ENCODE data around the gene TSPO2. TPM values are rescaled to one million over a fixed set of nuclear protein-coding genes. Genes with fewer than 3 reads are reported as not detected.
"Not testable (repeated sequence)": the region's sequence is repeated elsewhere in the genome, so short reads cannot be mapped to it uniquely, and the experiment has no call there.

TSPO2 gene, protein sequence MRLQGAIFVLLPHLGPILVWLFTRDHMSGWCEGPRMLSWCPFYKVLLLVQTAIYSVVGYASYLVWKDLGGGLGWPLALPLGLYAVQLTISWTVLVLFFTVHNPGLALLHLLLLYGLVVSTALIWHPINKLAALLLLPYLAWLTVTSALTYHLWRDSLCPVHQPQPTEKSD
- not detected for total RNA-seq

GRCh38 chr6:41042226-41043055, at the start of gene TSPO2:
Gene TSPO2, plus strand, starts transcription at chr6:41042467. Its CDS starts 519 bp downstream, at chr6:41042986.
- no peak for DNase-seq (ENCODE audit: low read depth in 2 of 3, low spot score in 2 of 3)

GRCh38 chr6:40992746-40993145, 49.5 kb upstream of the TSPO2 start:
- DNase-seq (ENCODE audit: low read depth in 2 of 3, low spot score in 2 of 3): no peak

DNA sequence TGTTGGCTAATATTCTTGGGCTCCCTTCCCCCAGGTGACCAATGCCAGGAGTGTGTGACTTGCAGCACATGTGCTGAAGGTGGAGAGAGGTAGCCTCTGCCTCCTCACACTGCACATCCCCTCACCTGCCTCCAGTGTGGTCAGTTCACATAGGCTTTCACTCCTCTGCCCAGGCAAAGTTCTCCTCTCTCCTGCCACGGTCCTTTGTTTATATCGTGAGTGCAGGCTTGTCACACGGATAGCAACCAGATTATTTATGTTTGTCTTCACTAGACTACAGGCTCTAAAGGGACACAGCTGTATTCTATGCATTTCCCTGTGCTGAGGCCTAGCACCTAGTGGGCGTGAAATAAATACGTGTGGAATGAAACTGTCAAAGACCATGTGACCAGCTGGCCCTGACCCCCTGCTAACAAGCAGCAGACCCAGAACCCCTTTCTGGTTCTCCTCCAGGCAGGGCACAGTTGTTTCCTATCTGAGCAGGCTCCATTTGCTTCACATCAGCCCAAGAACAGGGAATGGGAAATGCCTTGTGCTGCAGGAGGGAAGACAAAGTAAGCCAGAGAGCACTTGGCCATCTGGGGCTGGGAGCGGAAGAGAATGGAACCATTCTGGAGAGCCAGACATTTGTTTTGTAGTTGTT, 45.6 kb upstream of the TSPO2 start:
- DNase-seq (ENCODE audit: low read depth in 2 of 3, low spot score in 2 of 3): no peak

GRCh38 chr6:40997234-40997957, 44.9 kb upstream of the TSPO2 start:
- DNase-seq (ENCODE audit: low read depth in 2 of 3, low spot score in 2 of 3): no peak

- no peak for DNase-seq (ENCODE audit: low read depth in 2 of 3, low spot score in 2 of 3)
These were observed 43.6 kb upstream of the TSPO2 start for GRCh38 chr6:40998661-40999060.

GRCh38 chr6:40999569-40999968, 42.7 kb upstream of the TSPO2 start:
- DNase-seq (ENCODE audit: low read depth in 2 of 3, low spot score in 2 of 3): peak in 2 of 3 donors; percentile 72 to 76

GRCh38 chr6:41000248-41000647, 42.0 kb upstream of the TSPO2 start:
- DNase-seq (ENCODE audit: low read depth in 2 of 3, low spot score in 2 of 3): no peak

DNA sequence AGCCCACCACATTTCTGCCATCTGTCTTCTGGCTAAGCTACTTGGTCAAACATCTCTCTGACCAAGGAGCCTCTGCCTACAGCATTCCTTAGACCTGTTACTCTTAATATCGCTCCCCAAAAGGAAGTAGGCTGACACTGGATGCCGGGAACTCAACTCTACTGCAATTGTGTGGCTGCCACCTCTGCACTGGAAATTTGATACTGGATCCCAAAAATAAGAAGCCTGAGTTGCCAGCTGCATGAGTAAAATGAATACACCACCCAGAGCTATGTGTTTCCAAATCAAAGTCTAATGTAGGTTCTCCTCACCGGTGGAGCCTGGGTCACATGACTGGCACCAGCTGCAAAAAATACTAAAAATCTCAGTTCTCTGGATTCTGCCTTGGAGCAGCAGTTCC, 40.1 kb upstream of the TSPO2 start:
- no peak for DNase-seq (ENCODE audit: low read depth in 2 of 3, low spot score in 2 of 3)

GRCh38 chr6:41006217-41006616, 36.0 kb upstream of the TSPO2 start:
- DNase-seq (ENCODE audit: low read depth in 2 of 3, low spot score in 2 of 3): peak; percentile 24 to 84 (median 60)

DNA sequence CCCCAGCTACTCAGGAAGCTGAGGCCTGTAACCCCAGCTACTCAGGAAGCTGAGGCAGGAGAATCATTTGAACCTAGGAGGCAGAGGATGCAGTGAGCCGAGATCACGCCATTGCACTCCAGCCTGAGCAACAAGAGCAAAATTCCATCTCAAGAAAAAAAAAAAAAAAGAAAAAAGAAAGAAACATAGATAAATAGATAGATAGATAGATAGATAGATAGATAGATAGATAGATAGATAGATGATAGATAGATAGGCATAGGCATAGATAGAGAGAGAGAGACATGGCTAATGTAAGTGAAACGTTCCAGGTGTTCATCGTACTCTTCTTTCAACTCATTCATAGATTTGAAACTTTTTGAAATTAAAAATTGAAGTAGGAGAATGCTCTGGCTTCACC, 35.3 kb upstream of the TSPO2 start:
- DNase-seq (ENCODE audit: low read depth in 2 of 3, low spot score in 2 of 3): not testable (repeated sequence)

GRCh38 chr6:41008011-41008410, 34.3 kb upstream of the TSPO2 start:
- no peak for DNase-seq (ENCODE audit: low read depth in 2 of 3, low spot score in 2 of 3)

DNA sequence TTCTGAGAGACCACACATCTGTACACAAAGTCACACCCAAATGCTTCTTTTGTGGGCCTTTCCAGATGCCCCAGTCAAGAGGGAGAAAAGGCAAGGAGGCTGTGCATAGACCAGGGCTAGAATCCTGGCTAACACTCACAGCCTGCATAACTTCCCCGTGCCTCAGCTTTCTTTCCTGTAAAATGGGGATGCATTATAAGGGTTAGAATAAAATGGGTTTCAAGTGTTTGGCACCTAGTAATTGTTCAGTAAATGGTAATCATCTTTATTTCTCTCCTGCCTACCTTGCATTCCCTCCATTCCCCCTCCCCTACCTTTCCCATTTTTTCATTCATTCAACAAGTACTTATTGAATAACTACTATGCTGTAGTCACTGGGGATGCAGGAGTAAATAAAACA, 32.6 kb upstream of the TSPO2 start:
- DNase-seq (ENCODE audit: low read depth in 2 of 3, low spot score in 2 of 3): no peak

DNA sequence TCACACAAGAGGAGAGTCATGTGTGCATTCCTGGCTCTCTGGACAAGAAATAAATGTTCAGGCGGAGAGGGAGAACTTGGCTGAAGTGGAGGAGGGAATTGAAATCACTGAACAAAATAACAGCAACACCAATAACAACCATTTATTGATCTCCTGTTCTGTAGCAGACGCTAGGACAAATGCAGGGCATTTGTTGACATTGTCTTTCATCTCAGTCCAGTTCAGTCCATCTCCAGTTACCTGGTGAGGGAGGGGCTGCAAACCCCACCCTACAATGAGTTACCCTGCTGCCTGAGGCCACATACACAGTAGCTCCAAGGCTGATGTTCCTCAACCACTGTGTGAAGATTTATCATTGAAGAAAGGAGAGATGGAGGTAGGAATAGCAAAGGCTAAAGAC, 30.6 kb upstream of the TSPO2 start:
- no peak for DNase-seq (ENCODE audit: low read depth in 2 of 3, low spot score in 2 of 3)

DNA sequence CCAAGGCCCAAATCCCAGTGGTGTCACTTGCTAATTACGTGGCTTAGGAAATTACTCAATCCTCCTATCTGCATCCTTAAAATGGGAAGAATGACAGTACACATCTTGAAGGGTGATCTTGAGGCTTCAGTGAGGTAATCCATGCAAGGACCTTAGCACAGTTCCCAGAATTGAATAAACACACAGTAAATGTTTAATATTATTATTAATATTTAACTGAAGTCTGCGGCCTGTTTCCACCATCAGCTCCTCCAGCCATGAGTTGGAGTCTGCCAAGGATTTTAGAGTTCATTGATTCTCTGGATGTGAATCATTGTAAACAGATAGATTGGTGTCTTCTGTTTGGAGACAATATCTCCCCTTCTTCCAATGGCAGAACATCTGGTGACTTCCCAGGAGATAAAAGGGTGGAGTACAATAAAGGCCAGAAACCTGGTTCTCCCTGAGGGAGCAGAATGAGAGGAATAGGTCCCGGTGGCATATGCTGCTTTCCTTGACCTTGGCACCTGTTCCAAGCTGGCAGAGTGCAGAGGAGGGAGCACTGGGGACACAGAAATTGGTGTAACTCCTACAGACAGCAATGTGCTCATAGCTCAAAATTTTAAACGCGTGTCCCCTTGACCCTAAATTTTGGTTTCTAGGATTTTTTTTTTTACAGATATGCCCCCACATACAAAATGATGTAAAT, 28.7 kb upstream of the TSPO2 start:
- no peak for DNase-seq (ENCODE audit: low read depth in 2 of 3, low spot score in 2 of 3)

DNA sequence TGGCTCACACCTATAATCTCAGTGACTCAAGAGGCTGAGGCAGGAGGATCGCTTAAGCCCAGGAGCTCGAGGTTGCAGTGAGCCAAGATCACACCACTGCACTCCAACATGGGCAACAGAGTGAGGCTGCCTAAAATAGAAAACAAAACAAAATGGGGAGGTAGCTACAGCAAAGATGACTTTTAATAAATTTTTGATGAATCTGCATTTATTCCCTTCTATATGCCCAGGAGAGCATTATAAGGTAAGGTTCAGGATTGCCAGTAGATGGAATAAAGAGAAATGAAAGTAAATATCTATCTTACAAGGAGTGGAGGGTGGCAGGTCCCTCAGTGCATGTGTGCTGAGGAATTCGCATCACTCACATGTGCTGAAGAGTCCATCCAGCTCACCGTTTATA, 27.5 kb upstream of the TSPO2 start:
- no peak for DNase-seq (ENCODE audit: low read depth in 2 of 3, low spot score in 2 of 3)

DNA sequence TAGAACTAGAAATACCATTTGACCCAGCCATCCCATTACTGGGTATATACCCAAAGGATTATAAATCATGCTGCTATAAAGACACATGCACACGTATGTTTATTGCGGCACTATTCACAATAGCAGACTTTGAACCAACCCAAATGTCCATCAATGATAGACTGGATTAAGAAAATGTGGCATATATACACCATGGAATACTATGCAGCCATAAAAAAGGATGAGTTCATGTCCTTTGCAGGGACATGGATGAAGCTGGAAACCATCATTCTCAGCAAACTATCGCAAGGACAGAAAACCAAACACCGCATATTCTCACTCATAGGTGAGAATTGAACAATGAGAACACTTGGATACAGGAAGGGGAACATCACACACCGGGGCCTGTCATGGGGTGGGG, 26.4 kb upstream of the TSPO2 start:
- not testable (repeated sequence) for DNase-seq (ENCODE audit: low read depth in 2 of 3, low spot score in 2 of 3)

GRCh38 chr6:41017663-41018062, 24.6 kb upstream of the TSPO2 start:
- DNase-seq (ENCODE audit: low read depth in 2 of 3, low spot score in 2 of 3): no peak

DNA sequence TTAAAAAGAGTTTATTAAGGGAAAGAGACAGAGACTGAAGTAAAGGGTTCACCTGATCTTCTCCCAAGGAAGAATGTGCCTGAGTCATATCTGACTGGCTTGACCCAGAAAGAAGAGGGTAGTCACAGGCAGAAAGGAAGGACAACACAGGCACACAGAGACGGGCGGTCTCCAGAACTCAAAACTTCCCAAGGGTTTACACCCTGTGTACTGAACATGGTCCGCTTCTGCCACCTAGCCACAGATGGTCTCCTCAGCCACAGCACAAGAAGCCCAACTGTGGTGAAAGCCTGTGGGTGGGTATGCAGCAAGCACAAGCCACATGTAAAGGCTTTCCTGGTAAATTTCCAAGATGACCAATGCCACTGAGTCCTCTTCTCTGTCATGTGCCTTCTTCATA, 20.4 kb upstream of the TSPO2 start:
- DNase-seq (ENCODE audit: low read depth in 2 of 3, low spot score in 2 of 3): no peak

GRCh38 chr6:41022294-41022693, 20.0 kb upstream of the TSPO2 start:
- no peak for DNase-seq (ENCODE audit: low read depth in 2 of 3, low spot score in 2 of 3)

GRCh38 chr6:41023114-41023513, 19.2 kb upstream of the TSPO2 start:
- no peak for DNase-seq (ENCODE audit: low read depth in 2 of 3, low spot score in 2 of 3)

Data from hematopoietic multipotent progenitor cell (in vitro differentiated cells).